ENCODE data around the gene MMAB. TPM values are rescaled to one million over a fixed set of nuclear protein-coding genes. Genes with fewer than 3 reads are reported as not detected.

Gene MMAB
- total and polyA plus RNA-seq, 4 donors: 47.1 to 101 (median 77.1) TPM

- no peaks in the 10 kb centered on the region for H3K9me3 ChIP-seq (ENCODE audit: control insufficient read depth in 4 of 4, low read length in 3 of 4)
- H3K4me3 ChIP-seq (ENCODE audit: low read depth in 1 of 3, low read length in 3 of 3): no peak overlapping the region
- DNase-seq (ENCODE audit: low spot score): no peak
- H3K27ac ChIP-seq (ENCODE audit: low read depth in 1 of 2, low read length in 2 of 2): no peak overlapping the region
- no peak for TF ChIP-seq TAF1 (conservative IDR thresholded peaks at IDR 0.05)
- TF ChIP-seq HNF4A (conservative IDR thresholded peaks at IDR 0.05): no peak
- TF ChIP-seq RXRA (IDR thresholded peaks at IDR 0.05): no peak
- no peak for TF ChIP-seq GABPA (IDR thresholded peaks at IDR 0.05 in 1 of 2, conservative IDR thresholded peaks at IDR 0.05 in 1 of 2)
- TF ChIP-seq FOXA2 (IDR thresholded peaks at IDR 0.05): no peak
- no peak for TF ChIP-seq JUND (IDR thresholded peaks at IDR 0.05)
- TF ChIP-seq FOXA1 (IDR thresholded peaks at IDR 0.05): no peak
- TF ChIP-seq ZBTB33 (IDR thresholded peaks at IDR 0.05): no peak
- TF ChIP-seq EGR1 (IDR thresholded peaks at IDR 0.05; ENCODE audit: low read depth in 2 of 2): no peak
- no peak for TF ChIP-seq MAX (IDR thresholded peaks at IDR 0.05)
- H3K27me3 ChIP-seq (ENCODE audit: control insufficient read depth in 4 of 4, insufficient read depth in 4 of 4, low read length in 3 of 4): no peaks in the 10 kb centered on the region
- no peak overlapping the region for H3K9ac ChIP-seq (ENCODE audit: low read depth in 1 of 2, low read length in 2 of 2)
- 94% methylated on average over 5 of the region's 5 CpGs for WGBS
- no peaks in the 10 kb centered on the region for H3K4me1 ChIP-seq (ENCODE audit: control insufficient read depth in 4 of 4, insufficient read depth in 4 of 4, low read length in 3 of 4)
- H3K36me3 ChIP-seq (ENCODE audit: control insufficient read depth in 4 of 4, insufficient read depth in 3 of 4, low read depth in 1 of 4, low read length in 3 of 4): peaks cover 4 to 75% (median 42%) of the 10 kb centered on the region in 4 donors
Observed at GRCh38 chr12:109523504-109523903, 49.8 kb downstream of the MMAB start.

GRCh38 chr12:109523071-109523470 lies 50.2 kb downstream of the MMAB start:
- Histone ChIP-seq H3K27me3 (ENCODE audit: control insufficient read depth in 4 of 4, insufficient read depth in 4 of 4, low read length in 3 of 4) (no peaks in the 10 kb centered on the region), H3K4me3 (ENCODE audit: low read depth in 1 of 3, low read length in 3 of 3) (no peak overlapping the region), H3K27ac (ENCODE audit: low read depth in 1 of 2, low read length in 2 of 2) (no peak overlapping the region), H3K9me3 (ENCODE audit: control insufficient read depth in 4 of 4, low read length in 3 of 4) (no peaks in the 10 kb centered on the region), H3K4me1 (ENCODE audit: control insufficient read depth in 4 of 4, insufficient read depth in 4 of 4, low read length in 3 of 4) (no peaks in the 10 kb centered on the region), H3K36me3 (ENCODE audit: control insufficient read depth in 4 of 4, insufficient read depth in 3 of 4, low read depth in 1 of 4, low read length in 3 of 4) (peaks cover 4 to 76% (median 42%) of the 10 kb centered on the region in 4 donors), H3K9ac (ENCODE audit: low read depth in 1 of 2, low read length in 2 of 2) (no peak overlapping the region)
- TF ChIP-seq TAF1 (conservative IDR thresholded peaks at IDR 0.05) (no peak), ZBTB33 (IDR thresholded peaks at IDR 0.05) (no peak), ATF3 (IDR thresholded peaks at IDR 0.05) (no peak), HNF4A (conservative IDR thresholded peaks at IDR 0.05) (no peak), MAX (IDR thresholded peaks at IDR 0.05) (no peak), GABPA (IDR thresholded peaks at IDR 0.05 in 1 of 2, conservative IDR thresholded peaks at IDR 0.05 in 1 of 2) (no peak), FOXA1 (IDR thresholded peaks at IDR 0.05) (no peak), NR2F2 (IDR thresholded peaks at IDR 0.05) (no peak), EGR1 (IDR thresholded peaks at IDR 0.05; ENCODE audit: low read depth in 2 of 2) (no peak), HNF4G (IDR thresholded peaks at IDR 0.05) (no peak), REST (IDR thresholded peaks at IDR 0.05) (no peak), JUND (IDR thresholded peaks at IDR 0.05) (no peak)
- DNase-seq (ENCODE audit: low spot score): no peak
- WGBS: 84% methylated on average over 10 of the region's 10 CpGs
